A549 (cell line): Measurements from ENCODE around the gene SH3BP5.

Experiments
- JUN ChIP-seq, 2 experiments: fragments of >200 bp; sonication (Bioruptor Twin); formaldehyde crosslinking; IDR thresholded peaks; 2 replicates in 1 of 2; 3 replicates in 1 of 2; pipeline ENCODE4 v1.6.1; 2016 to 2017
- TF ChIP-seq, protein P1 (sequence below): fragments of >200 bp; sonication (Bioruptor Twin); formaldehyde crosslinking; IDR thresholded peaks from 3 replicates; pipeline ENCODE4 v1.5.1; 2016

DNA sequence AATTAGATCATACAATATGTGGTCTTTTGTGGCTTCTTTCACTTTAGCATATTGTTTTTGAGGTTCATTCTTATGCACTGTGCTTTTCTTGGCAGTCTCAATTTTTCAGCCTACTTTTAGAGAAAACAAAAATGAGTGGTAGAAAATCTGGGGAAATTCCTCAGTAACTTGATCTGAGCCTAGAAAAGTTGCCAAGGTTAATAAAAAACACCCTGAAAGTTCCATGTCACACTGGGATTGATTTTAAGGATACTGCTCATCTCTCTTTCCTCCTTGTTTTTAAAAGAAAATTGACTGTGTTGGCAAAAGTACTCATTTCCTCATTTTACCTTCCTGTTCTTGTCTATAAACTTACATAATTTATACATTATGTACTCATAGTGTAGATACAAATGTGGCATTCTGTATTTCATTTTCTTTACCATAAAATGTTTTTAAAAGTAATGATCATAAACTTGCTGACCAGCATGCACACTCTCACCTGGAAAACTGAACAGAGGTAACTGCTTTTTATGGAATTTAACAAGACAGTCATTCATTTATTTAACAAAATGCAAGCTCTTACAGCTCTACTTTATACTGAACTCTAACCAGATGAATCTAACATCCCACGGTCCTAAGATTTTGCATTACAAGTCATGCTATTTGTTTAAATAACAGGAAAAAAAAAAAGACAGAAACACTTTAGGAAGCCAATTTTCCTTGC lies 28.6 kb upstream of the SH3BP5 start:
- no peak for TF ChIP-seq JUN (IDR thresholded peaks at IDR 0.05)
- TF ChIP-seq, protein P1, sequence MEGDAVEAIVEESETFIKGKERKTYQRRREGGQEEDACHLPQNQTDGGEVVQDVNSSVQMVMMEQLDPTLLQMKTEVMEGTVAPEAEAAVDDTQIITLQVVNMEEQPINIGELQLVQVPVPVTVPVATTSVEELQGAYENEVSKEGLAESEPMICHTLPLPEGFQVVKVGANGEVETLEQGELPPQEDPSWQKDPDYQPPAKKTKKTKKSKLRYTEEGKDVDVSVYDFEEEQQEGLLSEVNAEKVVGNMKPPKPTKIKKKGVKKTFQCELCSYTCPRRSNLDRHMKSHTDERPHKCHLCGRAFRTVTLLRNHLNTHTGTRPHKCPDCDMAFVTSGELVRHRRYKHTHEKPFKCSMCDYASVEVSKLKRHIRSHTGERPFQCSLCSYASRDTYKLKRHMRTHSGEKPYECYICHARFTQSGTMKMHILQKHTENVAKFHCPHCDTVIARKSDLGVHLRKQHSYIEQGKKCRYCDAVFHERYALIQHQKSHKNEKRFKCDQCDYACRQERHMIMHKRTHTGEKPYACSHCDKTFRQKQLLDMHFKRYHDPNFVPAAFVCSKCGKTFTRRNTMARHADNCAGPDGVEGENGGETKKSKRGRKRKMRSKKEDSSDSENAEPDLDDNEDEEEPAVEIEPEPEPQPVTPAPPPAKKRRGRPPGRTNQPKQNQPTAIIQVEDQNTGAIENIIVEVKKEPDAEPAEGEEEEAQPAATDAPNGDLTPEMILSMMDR: no peak
